ENCODE results near the gene NDUFV1.
A peak's percentile ranks its signal among the peaks of the same experiment; 100 is the strongest.
"Not testable (repeated sequence)": the region's sequence is repeated elsewhere in the genome, so short reads cannot be mapped to it uniquely, and the experiment has no call there.

The NDUFV1 gene

DNA sequence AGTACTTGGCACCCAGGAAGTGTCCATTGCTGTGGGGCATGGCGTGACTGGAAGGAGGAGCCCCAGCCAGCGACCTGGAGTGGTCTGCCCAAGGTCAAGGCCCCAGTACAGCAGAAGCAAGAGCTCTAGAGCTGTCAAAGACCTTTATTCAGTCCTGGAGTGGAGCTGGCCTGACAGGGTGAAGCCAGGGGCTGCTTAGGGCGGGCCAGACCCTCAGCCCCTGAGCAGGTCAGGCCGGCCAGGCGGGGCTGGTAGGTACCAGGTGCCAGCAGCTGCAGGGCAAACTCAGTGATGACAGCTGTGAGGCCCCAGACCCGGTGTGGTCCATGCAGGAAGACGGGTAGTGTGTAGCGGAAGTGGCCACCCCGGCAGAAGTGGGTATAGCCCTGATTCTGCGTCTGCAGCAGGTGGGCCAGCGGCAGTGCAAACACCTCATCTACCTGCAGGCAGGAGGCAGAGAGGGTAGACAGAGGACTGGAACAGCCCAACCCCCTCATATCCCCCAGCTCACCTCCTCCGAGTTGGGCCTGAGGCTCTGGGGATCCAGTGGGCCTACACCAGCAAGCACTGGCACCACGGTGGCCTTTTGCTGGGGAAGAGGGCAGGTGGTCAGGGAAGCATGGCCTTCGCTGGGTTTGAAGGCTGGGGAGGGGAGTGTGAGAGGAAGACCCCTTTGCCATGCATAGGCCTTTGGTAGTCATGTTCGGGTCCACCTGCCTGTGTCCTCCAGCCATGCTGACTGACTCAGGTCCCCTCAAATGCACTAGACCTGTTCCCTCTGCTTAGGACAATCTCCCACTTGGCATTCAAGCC, 21.3 kb downstream of the NDUFV1 start:
- no peak for DNase-seq

DNA sequence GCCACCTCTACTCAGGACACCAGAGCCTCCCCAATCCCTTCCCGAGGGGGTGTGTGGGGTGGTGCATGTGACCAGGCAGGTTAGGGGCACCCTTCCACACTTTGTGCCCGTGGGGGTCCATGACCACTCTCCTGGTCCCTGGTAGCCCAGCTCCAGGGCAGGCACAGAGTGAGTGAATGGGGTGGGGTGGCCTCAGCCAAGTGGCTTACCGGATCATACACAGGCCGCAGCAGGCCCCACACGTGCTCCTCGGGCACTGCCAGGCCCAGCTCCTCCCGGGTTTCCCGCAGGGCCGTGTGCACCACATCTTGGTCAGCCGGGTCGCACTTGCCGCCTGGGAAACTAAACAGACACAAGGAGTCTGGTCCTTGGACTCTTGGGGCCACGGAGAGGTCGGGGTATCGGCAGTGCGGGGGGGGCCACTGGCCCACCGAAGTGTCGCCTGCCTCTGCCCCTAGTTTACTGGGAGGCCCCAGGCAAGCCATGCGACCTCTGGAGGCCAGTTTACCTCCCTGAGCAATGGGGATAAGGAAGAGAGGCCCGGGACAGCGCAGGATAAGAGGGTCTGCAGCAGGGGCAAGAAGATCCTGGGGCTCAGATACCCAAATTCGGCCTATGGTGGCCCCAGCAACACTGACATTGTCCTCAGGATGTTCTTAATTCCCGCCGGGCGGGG, 22.1 kb downstream of the NDUFV1 start:
- DNase-seq = no peak

DNA sequence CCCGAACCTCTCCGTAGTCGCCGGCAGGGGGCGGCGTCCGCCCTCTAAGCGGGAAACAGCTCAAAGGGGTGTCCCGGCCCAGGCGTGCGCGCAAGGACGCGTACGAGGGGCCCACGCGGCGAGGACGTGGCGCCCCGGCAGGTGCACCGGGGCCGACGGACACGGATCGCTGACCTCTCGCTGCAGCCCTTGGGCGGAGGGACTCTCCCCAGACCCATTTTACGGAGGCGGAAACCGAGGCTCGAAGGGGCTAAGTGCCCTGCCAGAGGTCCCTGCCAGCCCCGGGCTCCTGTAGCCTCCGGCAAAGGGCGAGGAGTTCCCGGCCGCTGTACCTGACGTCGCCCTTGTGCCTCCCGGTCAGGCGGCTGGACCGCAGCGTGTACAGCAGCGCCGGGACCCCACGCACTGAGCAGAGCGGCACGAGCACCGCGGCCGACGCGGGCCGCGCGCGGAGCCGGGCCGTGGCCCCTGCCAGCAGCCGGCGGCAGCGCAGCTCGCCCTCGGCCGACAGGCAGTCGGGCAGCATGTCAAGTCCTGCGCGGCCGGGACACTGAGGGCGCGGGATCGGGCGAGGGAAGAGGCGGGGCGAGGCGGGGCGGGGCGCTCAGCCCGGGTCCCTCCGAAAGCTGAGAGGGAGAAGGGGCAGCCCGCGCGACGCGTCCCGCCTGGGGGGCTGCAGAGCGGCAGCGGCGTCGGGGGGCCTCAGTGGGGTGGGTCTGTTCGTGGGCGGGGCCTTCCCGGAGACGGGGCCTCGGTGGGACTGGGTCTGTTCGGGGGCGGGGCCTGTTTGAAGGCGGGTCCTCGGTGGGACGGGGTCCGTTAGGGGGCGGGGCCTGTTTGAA, 22.9 kb downstream of the NDUFV1 start, which contains the start of gene NUDT8:
Gene NUDT8 (minus strand): TSS at position 552 of the 842 bp plus-strand sequence. CDS start 26 bp downstream, at position 526.
- peak; percentile 81 for DNase-seq

DNA sequence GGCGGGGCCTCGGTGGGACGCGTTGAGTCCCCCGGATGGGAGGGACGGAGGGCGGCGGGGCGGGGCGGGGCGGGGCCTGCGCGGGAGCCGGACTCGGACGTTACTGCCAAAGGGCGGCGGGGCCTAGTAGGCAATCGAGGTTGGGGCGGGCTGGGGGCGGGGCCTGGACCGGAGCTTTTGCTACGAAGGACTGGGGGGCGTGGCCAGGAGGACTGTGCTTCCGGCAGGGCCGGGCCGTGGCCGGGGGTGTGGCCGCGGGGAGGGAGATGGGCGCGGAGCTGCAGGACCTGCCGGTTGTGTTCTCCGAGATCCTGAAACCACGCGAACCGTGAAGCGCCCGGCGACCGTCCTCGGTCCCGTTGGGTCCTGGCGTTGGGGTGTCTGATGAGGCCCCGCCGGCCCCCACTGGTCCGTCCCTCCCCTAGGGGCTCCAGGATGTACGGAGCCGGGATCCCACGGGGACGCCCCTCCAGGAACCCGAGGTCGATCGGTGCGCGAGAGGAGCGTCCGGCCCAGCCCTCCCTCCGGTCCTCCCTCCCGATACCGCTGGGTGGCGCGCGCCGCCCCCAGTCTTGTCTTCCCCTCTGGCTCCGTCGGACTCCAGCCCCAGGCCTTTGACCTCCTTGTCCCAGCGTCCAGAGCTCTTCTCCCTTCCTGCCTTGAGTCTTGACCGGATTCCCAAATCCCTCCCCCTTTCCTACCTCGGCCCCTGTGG, 23.6 kb downstream of the NDUFV1 start:
- DNase-seq = peak; percentile 98

DNA sequence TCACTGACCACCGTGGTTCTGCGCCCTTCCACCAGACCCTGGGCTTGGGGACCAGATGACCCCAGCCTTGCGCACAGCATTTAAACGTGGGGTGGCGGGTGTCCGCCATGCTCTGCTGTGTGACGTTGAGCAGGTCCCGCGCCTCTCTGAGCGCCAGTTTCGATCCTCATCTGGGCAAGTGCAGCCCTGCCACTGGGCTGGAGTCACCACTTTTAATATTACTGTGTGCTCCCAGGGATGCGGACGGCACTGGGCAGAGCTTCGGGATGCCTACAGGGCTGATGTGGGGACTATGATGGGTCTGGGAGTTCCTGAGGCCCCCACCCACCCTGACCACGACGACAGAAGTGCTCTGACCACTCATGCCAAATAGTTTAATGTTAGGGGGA, 24.2 kb downstream of the NDUFV1 start:
- no peak for DNase-seq

DNA sequence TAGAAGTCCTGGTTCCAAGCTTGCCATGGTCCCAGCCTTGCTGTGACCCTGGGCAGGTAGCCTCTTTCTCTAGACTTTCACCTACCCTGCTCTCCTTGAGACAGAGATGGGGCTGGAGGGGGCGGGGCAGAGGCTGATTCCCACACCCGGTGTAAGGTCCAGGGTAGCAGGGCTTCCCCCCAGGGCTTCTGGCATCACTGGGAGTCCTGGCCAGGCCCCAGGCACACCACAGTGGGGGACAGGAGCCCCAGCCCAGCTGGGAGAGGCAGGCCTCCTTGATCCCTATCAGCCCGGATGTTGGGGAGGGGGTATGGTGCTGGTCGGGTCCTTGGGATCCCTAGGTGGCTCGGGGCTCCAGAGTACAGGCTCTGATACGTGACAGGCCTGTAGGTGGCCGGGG, 24.7 kb downstream of the NDUFV1 start:
- DNase-seq = no peak

DNA sequence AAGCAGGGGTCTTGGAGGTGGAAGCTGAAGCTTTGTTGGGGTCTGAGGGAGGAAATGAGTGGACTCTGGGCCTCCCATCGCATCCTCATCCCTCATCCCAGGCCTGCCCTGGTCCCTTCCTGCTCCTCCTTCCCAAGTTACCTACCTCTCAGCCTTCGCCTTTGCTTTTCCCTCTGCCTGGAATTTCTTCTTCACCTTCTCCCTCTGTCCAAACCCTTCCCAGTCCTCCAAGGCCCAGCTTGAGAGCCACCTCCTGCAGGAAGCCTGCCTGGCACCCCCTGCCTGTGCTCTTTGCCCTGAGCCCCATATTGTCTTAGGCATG, 25.1 kb downstream of the NDUFV1 start:
- DNase-seq = no peak

DNA sequence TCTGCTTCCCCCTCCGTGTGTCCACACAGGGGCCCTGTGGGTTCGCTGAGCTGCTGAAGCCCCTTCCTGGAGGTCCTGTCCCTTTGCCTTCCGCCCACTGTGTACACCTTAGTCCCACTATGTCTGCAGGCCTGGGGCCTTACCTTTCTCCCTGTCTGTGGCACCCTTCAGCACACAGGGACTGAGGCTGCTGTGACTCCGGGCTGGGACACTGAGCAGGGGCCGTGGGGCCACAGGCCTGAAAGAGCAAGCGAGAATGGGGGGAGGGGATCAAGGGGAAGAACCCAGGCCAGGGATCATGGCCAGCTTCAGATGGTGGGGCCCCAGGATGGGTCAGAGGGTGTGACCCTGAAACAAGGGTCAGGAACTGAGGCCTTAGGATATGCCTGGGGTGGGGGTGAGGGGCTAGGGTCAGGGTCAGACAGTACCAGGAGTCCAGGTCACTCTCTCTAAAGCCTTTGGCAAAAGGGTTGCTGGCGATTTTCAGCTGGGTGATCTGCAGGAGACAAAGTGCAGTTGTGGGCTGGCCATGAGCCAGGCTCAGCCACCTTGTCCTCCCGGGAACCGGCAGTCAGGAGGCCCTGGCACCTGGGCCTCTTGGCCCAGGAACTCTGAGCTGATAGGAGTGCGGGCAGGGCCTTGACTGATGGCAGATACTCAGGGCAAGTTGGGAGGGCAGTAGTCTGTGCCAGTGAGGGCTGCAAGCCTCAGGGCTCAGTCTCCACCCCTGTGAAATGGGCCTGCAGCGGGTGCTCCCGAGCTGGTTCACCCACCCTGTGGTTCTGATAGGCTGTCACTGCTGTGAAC, 25.6 kb downstream of the NDUFV1 start:
- DNase-seq = no peak

DNA sequence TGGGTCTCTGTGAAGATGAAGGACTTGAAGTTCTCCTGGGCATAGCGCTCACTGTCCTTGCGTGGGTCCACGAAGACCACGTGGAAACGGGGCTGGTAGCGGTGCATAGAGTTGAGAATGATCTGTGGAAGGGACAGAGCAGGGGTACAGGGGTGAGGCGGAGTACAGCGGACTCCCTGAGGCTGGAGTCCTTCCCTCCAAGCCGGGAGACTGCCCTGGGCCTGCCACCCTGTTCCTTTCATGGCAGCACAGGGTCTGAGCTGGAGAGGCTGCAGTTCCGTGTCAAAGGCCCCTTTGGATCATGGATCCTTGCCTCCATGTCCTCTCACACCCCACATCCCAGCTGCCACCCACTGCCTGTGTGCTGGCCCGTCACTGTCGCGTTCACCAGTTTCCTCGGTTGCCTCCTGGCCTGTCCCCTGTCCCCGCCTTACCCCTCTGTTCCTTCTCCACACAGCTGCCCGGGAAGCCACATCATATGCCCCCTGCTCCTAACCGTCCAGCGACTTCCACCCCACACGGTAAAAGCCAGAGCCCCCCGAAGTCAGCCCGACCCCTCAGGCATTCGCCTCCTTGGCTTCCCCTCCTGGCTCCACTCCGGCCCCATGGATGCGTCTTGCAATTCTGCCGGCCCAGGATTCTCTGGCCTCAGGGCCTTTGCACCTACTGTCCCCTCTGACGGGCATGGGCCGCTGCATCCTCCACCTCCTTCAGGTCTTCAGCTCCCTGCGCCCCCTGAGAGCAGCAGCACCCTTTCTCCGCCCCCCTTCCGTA, 26.4 kb downstream of the NDUFV1 start:
- no peak for DNase-seq

DNA sequence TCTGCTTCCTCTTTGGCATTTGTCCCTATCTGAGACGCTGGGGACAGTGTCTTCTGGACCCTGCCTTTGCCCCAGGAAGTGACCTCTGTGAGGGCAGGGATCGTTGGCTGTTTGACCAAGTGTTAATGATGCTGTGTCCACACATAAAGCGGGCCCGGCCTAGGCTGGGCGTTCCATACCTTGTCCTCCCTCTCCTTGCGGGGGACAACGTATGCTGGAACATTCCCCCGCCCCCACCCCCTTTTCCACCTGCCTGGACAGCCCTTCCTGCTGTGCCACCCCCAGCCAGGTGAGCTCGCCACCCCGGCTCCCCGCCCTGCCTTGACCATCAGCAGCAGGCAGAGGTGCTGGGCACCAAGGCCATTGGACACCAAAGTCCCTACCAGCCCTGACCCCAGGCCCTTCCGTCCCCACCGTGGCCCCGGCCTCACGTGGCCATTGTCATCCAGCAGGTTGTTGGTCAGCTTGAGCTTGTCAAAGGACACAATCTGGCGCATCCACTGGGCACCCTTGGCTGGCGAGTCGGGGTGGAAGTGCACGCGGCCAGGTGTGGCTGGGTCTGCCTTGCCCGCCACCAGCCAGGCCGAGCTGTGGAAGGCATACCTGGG, 27.1 kb downstream of the NDUFV1 start:
- no peak for DNase-seq

DNA sequence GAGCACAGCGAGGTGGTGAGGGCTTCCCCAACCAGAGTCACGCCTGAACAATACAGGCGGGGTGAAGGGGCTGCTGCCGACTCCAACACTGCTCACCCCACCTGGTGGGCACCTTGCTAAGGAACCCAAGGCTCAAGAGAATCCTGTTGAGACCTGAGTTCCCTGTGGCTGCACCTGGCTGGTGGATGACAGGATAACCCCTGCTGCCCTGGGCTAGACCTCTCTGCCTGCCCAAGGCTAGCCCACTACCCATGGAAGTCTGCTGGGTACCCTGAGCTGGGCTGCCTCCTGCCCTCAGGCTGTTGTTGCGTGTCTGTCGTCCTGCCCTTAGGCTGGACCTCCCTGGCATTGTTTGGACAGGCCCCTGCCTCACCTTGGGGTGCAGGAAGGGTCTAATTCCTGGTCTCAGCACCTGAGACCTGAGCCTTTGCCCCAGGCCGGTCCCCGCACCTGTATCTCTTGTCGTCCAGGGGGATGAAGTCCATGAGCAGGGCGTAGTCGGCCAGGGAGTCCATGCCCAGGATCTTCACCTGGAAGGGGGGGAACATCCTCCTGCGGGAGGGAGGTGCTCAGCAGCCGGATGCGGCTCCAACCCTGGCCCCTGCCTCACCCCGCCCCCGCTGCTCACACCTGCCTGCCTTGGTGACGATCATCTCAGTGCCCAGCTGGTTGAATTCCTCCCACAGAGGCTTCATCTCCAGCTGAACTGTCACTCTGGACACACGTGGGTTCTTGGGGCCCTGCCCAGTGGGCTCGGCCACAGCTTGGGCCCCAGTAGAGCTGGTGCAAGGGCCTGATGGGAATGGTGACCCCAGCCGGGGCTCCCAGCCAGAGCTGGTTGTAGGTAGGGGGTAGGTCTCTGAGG, 27.9 kb downstream of the NDUFV1 start:
- no peak for DNase-seq

DNA sequence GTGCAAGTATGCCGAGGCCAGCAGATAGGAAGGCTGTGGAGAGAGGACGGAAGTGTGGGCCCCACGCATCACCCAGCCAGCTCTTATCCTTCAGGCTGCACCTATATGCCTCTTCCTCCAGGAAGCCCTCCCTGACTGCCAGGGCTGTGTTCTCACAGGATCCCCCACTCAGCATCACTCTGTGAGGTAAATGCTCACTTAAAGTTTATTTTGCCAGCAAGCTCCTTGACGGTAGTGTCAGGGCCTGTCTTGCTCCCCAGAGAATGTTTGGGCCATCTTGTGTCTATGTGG, 28.4 kb downstream of the NDUFV1 start:
- DNase-seq = no peak

DNA sequence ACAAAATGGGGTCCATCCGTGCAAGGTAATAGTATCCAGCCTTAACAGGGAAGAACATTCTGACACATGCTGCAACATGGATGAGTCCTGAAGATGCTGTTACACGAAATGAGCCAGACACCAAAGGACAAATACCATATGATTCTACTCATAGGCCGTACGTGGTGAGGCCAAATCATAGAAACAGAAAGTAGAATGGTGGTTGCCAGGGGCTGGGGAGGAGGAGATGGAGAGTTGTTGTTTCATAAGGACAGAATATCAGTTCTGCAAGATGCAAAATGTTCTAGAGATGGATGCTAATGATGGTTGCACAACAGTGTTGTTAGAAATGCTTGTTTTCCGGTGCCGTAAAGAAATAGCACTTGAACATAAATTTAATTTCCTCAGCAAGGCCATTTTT, 30.2 kb downstream of the NDUFV1 start:
- no peak for DNase-seq

DNA sequence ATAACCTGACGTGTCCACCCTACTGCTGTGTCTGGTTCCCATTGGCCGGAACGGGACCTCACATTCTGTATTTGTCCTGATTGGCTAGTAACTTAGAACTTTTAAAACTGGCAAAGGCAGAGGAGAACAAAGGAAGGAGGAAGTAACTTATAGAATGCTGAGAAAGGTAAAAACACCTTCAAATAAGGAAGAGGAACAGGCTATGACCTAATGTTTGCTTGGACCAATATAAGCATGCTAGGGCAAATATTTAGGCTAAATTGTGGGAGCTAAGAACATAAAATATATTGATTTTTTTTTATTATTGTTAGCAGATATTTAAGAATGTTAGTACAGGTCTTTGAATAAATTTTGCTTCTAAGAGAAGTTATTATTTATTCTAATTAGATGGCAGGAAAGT, 30.7 kb downstream of the NDUFV1 start:
- DNase-seq = not testable (repeated sequence)

DNA sequence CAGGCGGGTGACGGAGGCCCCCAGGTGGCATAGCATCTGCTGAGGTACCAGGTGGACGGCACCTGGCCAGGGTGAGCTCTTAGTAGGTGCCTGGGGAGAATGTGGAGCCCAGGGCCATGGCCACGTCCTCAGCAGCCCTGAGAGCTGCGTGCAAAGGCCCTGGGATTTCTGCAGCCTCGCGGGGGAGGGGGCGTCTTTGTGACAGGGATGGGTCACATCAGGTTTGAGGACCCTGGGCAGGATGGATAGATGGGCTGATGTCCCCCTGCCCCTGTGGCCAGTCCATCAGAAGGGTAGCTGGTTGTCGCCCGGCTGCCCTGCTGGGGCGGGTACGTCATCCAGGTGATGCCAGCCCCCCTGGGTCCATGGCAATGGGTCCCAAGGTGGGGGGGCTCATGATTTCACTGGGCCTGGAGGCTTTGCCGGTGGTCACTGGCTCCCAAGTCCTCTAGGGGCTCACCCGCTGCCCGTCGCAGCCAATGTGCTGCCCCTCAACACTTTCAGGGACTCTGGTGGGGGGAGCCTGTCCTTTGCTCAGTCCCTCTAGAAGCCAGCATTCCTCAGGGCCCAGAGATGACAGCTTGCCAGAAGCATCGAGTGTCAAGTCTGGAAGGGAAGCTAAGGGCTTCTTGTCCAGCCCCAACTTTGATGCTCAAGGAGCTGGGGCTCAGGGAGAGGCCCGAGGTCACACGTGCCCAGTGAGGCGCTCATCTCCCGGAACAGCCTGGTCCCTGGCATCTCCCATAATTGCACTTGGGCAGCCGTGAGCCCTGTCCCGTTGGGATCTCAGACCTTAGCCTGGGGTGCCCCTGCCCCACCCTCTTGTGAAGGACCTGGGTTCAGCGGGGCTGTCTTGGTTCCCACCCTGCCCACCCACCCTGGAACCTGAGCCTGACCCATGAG, 32.0 kb downstream of the NDUFV1 start:
- no peak for DNase-seq

DNA sequence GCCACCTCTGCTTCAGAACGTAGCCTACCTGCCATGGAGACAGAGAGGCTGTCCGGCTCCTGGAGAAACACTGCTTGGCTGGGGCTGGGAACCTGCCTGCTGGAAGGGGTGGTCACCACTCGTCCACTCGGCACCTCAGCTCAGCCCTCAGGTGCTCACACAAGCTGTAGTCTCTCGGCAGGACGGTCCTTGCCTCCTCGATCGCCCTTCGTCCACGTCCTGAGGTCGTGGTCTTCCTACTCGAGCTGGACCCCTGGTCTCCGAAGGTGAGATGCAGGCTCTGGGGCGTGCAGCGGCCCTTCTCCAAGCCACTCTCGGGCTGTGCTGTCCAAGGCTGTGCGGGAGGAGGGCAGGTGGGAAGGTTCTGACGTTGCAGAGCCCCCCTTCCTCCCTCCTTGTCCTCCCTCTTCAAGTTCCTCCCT, 32.7 kb downstream of the NDUFV1 start, which contains the start of gene TBX10:
Gene TBX10 (minus strand): TSS at position 326 of the 422 bp plus-strand sequence. CDS start 291 bp downstream, at position 35.
- no peak for DNase-seq

DNA sequence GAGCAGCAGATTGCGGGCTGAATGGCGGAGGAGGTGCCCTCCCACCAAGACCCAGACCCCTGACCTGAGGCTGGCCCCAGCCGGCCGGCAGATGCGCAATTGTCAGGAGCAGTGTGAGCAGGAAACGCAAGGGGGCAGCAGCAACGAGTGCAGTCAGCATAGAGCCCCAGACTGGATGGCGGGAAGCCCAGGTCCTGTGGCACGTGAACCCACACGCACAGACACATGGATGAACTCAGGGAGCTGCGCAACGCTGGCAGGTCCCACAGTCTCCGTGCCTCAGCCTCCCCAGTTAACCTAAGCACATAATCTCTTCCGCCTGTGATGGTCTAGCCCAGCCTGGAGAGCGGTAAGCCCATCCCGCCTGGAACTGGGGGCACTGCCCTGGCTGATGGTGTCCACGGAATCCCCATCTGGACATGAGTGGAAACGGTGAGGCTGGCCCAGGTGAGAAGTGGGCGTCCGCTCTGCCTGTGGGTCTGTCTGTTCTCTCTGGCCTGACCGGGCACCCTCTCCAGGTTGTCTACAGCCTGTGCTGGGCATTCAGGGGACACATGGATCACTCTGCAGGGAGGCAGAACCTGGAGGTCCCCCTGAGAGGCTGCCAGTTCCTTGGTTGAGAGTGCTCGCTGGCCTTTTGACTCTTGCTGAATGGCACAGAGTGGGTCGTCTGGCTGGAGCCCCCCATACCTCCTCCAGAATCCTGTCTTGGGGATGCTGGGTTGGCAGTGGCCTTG, 33.5 kb downstream of the NDUFV1 start:
- peak; percentile 60 for DNase-seq

DNA sequence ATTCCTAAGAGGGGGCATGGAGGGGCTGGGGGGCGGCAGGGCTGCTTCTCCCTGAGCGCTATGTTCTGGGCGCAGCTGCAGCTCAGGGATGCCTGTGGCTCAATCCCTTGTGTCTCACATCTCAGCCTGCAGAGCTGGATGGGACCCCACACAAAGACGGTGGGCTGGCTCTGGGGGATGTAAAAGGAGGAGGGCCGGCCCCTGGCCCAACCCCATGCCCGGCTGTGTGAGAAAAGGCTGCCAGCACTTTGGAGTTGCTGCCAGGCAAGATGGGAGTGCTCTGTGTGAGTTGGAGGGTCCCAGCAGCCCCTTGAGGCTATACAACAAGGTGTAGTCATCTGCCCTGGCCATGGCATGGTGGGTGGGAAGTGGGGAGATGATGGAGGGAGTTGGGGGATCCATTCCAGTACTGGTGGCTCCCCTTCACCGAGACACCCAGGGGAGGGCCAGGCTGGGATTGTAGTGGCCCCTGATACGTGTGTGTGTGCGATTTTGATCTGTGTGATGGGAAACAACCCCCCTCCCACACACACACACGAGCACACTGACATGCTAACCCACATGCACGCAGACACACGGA, 34.1 kb downstream of the NDUFV1 start:
- DNase-seq = no peak
